A673 (cell line): ENCODE results near the gene TIAM1.

ENCODE experiments used
- EZH2 ChIP-seq: fragments of 200-600 bp; sonication (generic); IDR thresholded peaks from 2 replicates; pipeline ENCODE4 v1.6.1; 2017; ENCODE audit warnings: borderline replicate concordance, low read depth, mild to moderate bottlenecking, mixed read lengths, antibody characterized with exemption, low read length; ENCODE audit not compliant: poor library complexity, severe bottlenecking
- TF ChIP-seq, protein P1 (sequence below): fragments of 300-800, 200-600 bp; sonication (generic); conservative IDR thresholded peaks from 2 replicates; pipeline ENCODE4 v1.5.1; 2017; ENCODE audit warnings: low read depth, mild to moderate bottlenecking, antibody characterized with exemption, low read length, moderate library complexity, mixed read lengths

DNA sequence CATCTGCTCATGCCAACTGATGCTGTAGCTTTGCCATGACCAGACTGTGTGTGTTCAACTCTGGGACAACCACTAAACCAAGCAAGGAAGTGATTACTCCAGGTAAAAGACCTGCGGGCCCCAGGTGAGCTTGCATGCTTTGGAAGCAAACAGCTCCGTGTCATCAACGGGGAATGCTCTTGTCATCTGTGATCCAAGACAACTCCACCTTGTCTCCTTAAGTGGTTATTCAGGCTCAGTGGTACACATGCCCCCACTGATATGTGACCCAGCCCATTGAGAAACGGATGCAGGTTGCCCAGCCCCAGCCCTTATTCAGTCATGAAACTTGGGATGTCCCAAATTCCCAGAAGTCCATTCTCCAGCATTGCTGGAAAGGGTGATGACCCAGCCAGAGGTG is 89.0 kb downstream of the TIAM1 start:
- TF ChIP-seq, protein P1, sequence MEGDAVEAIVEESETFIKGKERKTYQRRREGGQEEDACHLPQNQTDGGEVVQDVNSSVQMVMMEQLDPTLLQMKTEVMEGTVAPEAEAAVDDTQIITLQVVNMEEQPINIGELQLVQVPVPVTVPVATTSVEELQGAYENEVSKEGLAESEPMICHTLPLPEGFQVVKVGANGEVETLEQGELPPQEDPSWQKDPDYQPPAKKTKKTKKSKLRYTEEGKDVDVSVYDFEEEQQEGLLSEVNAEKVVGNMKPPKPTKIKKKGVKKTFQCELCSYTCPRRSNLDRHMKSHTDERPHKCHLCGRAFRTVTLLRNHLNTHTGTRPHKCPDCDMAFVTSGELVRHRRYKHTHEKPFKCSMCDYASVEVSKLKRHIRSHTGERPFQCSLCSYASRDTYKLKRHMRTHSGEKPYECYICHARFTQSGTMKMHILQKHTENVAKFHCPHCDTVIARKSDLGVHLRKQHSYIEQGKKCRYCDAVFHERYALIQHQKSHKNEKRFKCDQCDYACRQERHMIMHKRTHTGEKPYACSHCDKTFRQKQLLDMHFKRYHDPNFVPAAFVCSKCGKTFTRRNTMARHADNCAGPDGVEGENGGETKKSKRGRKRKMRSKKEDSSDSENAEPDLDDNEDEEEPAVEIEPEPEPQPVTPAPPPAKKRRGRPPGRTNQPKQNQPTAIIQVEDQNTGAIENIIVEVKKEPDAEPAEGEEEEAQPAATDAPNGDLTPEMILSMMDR: no peak
- TF ChIP-seq EZH2: no peak
